HG03378 (cell line): ENCODE measurements around the gene CMTM4.
"Not testable (repeated sequence)": the region's sequence is repeated elsewhere in the genome, so short reads cannot be mapped to it uniquely, and the experiment has no call there.

ENCODE experiments used
- ATAC-seq: cut with Tn5 transposase; IDR thresholded peaks from one replicate; pipeline ENCODE4 v1.9.1; 2021; ENCODE audit warnings: mild to moderate bottlenecking, moderate library complexity; ENCODE audit not compliant: unreplicated experiment

CMTM4 gene

DNA sequence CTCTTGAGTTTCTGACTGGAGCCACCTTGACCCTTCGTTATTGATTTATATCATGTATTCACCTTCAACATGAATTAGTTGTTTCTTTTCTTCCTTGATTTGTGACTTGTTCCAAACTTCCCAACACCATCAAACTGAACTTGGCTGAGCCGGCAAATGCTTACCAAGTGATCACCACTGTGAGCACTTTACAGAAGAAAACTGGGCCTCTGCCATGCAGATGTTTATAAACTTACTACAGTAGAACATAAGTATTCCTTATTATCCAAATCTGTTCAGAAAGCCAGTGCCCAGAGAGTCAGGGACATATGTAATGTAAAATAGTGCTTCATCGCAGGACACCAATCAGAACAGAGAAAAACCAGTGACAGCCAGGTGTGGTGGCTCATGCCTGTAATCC is 19.9 kb downstream of the CMTM4 start:
- no peak for ATAC-seq

DNA sequence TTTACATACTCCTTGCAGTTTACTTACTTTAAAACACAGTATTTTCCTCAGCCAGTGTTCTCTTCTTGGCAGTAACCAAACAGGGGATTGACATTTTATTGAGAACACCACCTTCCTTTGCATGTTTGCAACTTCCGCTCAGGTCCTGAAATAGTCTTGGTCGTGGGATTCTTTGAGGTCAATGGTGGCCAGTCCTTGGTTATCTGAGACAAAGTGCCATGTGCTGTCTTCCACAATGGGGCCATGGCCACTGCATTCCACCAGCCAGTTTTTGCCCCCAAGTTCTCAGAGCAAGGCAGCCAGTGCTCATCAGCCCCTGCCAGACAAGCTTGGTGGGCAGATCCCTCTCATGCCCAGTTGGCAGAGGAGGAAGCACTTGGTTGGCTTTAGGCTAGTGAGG is 22.9 kb downstream of the CMTM4 start:
- ATAC-seq = no peak

DNA sequence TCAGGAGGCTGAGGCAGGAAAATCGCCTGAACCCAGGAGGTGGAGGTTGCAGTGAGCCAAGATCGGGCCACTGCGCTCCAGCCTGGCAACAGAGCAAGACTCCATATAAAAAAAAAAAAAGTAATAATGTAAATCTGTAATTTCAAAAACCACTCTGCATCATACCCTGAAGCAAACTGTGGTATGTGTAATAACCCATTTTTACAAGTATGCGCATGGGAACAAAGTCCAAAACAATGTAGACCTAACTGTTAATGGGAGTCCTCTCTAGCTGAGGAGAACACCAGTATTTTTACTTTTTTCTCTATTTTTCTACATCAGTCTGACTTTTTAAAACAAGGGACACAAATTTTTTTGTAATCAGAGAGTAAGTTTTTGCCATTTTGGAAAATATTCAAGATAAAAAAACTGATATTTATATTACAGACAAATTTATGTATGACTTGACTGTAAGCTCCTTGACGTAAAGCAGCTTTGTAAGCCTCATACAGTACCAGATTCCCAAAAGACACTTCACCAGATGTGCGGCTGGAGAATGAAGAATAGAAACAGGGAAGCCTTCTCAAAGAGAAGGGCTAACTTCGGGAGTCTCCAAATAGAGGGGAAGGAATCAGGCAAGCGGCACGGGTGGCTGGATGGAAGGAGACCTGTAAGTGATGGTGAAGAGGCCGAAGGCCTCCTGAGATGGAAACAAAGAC is 25.7 kb downstream of the CMTM4 start:
- ATAC-seq = no peak

DNA sequence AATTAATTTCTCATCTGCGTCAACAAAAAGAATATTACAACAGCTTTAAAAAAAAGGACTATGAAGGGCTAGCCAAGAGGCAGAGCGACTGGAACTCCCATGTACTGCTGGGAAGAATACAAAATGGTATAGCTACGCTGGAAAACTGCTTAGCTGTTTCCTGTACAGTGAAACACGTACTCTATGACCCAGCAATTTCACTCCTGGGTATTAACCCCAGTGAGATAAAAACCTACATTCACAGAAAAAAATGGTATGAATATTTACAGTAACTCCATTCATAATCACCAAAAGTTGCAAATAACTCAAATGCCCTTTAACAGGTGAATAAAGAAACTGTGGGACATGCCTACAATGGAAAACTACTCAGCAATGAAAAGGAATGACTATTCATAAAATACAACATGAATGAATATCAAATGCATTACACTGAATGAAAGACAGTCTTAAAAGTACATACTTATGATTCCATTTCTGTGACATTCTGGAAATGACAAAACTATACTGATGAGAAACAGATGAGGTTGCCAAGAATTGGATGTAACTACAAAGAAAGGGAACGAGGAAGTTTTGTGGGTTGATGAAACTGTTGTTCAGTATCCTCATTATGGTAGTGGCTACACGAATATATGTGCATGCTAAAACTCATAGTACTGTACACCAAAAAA is 27.6 kb downstream of the CMTM4 start:
- no peak for ATAC-seq

DNA sequence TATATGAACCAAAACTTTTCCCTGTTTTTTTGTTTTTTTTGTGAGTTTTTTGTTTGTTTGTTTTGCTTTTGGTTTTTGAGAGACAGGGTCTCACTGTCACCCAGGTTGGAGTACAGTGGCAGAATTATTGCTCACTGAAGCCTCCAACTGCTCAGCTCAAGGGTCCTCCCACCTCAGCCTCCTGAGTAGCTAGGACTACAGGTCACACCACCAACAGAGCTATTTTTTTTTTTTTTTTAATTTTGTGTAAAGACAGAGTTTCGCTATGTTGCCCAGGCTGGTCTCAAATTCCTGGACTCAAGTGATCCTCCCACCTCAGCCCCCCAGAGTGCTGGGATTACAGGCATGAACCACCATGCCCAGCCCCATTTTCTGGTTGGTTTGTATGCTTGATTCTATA is 28.6 kb downstream of the CMTM4 start:
- ATAC-seq = no peak

DNA sequence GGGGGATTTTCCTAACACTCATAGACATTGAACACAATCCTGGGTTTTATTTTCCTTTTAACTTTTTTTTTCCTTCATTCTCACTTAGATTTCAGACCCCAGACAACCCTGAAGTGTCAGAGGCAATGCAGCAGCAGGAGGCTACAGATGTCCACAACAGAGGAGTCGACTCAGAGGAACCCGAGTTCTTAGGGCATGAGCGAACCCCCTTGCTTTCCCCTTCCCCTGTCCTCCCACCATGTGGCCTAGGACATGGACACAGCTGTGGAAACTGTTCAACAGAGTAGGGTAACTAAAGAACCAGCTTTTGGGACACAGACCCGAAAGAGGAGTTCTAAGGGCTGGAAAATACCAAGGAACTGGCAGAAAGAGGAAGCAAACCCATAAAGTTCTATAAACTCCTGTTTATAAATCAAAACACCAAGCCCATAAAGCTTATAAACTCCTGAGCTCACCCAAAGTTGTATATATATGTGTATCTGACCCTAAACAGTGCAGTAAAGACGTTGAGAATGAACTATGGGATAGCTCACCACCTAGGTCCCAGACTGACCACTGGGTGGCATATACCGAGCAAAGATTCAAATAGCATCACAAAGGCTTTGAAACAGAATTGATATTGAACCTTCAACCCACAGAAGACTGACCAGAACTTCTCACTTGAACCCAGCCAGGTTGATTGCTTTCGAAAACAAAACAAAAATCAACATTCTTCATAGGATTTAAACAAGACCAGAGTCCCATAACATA is 33.9 kb downstream of the CMTM4 start:
- ATAC-seq = no peak

DNA sequence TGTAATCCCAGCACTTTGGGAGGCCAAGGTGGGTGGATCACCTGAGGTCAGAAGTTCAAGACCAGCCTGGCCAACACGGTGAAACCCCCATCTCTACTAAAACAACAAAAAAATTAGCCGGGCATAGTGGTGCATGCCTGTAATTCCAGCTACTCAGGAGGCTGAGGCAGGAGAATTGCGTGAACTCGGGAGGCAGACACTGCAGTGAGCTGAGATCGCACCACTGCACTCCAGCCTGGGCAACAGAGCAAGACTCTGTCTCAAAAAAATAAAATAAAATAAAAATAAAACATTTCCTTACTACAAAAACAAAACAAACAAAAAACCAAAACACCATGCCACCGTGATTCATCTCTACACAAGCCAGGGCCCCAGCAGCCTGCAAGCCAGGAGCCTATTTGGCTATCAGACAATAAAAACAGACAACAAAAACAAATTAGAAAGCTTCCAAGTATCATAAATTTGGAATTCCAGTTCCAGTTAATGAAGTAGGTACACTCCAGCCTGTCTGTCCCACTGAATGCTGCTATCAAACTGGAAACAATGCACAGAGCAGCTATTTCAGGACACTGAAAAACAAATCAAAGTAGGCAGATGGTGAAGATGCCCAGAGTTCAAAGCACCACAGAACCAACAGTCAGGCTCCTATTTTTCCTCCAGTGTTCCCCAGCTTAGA is 34.7 kb downstream of the CMTM4 start:
- not testable (repeated sequence) for ATAC-seq

DNA sequence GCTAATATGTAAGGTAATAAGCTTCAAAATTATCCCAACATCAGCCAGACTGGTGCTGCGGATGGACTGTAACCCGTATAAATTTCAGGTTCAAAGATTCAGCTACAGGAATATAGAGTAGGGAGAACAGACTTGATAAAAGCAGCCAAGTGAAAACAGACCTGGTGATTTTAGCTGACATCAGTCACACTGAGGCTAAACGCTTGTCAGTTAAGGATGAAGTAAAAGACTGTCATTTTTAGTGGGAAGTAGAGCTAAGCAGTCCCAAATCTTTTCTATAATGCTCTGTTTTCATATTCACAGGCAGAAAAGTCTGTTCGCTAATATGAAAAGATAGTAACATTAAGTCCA is 35.4 kb downstream of the CMTM4 start:
- no peak for ATAC-seq

DNA sequence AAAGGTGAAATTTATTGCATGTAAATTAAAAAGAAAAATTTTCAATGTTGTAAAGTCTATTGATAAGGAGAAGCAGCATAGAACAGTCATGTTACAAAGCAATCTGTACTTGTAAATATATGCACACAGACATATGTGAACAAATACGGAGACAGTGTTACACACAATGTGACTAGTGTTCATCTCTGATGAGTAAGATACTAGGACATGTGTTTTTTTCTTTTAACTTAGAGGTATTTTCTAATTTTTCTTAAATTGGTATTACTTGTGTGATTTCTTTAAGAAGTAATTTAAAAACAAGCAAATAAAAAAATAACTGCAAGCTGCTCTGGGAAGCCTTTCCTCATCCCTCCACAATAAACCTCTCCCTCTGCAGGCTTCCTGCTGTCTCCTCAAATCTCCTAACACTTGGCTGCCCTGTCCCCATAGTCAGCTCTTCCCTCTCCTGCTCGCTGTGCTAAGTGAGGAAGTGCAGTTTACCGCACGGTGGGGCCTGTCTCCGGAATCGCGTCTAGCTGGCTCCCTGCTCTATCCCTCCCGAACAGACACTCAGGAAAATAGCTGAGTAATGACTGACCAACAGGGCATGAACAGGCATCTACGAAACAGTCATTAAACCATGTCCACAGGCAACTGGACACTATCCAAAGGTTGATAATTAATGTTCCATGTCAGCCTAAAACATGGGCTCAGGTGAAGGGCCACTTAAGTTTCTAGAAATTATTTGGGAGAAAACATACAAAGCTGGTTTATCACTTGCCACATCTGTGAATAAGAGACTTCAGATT is 35.9 kb downstream of the CMTM4 start:
- no peak for ATAC-seq

DNA sequence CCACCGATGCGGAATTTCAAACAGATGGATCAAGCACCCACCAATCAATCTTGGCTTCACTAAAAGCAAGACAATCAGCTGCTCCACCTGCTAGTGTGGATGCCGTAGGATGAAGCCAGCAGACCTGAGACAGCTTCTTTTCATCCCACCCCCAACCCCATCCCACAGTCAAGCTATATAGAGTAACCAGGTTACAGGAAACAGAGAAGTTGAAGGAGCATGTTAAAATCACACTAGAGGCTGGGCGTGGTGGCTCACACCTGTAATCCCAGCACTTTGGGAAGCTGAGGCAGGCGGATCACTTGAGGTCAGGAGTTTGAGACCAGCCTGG is 37.7 kb downstream of the CMTM4 start:
- ATAC-seq = no peak

DNA sequence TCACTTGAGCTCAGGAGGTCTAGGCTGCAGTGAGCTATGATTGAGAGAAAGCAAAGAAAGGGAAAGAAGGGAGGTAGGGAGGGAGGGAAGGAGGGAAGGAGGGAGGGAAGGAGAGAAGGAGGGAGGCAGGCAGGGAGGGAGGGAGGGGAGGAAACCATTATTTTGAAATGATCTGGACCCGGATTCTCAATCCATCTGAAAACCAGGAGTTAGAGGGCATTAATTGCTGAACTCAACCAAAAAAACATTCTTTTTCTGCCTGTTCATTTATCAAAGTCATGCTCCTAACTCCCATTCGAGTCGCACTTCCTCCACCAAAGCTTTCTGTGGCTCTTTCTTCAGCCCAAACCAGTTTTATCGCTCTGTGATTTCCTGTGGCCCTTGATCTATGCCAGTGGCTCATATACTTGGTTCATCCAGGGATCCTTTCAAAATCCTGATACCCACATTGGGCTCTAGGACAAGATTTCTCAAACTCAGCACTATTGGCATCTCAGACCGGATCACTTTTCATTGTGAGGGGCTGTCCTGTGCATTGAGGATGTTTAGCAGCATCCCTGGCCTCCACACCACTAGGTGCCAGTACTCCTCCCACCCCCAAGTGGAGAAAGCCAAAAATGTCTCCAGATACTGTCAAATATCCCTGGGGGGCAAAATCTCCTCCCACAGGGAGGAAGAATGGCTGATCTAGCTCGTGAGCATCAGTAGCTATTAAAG is 38.2 kb downstream of the CMTM4 start:
- ATAC-seq = no peak

DNA sequence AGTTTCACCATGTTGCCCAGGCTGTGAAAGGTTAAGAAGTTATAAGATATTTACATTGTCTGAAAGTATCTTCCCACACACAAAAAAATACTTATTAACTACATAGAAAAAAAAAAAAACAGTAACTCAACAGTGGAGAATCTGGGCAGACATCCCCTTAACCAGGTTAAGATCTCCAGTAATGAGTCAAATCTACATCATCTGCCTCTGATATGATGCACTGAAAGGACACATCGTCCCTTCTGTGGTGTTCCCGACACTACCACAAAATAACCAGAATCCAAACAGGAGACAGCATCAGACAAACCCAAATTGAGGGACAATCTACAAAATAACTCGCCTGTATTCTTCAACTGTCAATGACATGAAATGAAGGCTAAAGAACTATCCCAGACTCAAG is 40.0 kb downstream of the CMTM4 start:
- no peak for ATAC-seq

DNA sequence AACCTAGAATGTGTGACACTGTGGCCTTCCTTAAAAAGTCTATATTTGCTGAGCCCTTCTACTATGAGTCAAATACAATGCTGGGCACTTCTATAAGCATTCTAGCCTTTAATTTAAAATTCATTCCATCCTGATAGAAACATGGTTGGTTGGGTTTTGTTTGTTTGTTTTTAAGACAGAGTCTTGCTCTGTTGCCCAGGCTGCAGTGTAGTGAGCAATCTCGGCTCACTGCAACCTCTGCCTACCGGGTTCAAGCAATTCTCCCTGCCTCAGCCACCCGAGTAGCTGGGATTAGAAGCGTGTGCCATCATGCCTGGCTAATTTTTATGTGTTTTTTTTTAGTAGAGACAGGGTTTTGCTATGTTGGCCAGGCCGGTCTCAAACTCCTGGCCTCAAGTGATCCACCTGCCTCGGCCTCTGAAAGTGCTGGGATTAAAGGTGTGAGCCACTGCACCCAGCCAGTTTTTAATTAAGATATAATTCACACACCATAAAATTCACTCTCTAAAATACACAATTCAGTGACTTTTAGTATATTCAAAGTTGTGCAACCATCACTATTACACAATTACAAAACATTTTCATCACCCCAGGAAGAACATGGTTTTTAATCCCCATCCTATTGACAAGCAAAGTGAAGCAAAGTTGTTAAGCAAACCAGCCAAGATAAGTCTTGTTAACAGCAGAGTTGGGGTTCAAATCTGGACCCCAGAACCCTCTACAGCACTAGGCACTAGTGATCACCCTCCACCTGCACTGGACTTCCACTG is 42.8 kb downstream of the CMTM4 start:
- no peak for ATAC-seq

DNA sequence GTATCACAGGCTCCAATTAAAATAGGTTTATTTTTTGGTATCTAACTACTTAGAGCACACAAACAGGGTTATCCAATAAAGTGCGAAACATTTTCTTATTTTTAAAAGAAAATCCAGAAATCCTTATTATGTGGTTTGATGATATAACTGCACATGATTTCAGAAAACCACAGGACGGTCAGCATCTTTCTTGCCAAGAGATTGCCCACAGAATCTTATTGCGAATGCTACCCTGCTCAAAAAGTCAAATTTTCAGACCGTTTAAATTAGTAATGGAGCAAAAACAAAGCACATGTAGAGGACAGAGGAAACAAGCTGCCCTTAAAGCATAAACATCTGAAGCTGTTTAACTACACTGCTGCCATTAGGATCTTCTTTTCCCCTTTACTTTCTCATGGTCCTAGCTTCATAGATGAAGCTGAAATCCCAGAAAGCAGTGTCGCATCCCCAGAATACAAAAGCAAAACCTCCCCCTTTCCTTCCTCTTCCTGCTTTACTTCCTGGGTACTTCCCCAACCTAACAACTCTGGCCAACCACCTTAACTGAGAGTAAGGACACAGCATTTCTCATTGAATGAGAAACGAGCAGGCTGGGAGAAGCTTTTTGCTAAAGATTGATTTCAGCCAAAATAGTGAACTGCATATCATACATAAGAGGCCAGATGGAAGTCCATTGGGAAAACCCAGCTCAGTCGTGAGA is 43.7 kb downstream of the CMTM4 start:
- no peak for ATAC-seq

DNA sequence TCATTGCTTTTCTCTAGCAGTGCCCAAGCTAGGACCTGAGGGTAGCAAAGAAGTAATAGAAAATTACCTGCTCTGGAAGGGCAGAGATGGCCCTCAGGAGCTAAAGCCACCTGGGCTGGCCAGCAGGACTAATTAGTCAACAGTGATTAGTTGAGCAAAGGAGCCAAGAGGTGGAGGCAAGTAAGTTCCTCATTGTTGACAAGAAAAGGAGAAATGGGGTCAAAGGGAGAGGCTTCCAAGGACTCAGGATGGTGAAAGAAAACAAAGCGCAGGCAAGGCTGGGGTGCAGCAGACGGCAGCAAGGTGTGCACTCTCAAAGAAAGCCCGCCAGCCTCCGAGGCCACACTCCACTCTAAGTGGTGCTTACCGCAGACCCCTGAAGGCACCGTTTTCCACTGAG is 44.6 kb downstream of the CMTM4 start:
- ATAC-seq = no peak

DNA sequence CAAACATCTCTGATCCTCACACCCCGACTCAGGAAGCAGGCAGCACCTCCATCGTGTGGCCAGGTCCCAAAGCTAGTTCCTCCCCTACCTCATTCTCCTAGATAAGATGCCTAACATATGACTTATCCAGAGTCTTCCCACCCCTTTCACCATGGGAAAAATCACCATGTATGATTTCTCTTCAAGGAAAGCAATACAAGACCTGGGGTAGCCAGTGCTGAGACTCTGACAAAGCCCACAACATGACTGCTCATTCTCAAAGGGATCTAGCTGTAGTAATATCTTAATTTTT is 45.1 kb downstream of the CMTM4 start:
- no peak for ATAC-seq

DNA sequence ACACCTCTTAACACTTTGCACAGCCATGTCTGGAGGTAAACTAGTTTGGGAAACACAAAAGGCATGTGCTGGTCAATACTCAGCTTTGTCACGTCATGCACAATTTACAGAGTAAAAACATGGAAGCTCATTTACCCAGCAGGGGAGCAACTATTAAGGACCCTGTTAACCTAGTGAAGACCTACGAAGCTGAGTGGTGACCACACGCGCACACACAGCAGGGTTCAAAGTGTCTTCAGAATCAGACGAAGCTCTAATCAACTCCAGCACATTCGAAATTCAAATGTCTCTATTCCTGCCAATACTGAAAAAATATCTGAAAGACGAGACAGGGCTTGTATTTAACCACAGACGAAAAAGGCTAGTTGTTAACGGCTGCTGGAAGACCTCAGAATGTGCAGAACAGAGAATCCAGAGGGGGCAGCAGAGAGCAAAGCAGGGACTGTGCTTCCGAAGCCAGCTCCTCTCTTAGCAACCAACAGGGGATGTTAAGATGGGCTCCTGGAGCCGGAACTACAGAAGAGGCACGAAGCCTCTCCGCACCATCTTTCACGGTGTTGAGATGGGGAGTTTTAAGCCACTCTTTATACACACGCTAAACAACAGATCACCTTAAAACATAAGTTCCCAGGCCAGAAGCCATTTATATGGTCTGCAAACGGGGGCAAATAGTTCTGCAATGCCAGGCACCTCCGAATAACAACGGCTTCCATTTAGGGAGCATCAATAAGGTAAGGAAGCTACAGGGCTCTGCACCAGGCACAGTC is 45.7 kb downstream of the CMTM4 start:
- peak; percentile 89 for ATAC-seq

DNA sequence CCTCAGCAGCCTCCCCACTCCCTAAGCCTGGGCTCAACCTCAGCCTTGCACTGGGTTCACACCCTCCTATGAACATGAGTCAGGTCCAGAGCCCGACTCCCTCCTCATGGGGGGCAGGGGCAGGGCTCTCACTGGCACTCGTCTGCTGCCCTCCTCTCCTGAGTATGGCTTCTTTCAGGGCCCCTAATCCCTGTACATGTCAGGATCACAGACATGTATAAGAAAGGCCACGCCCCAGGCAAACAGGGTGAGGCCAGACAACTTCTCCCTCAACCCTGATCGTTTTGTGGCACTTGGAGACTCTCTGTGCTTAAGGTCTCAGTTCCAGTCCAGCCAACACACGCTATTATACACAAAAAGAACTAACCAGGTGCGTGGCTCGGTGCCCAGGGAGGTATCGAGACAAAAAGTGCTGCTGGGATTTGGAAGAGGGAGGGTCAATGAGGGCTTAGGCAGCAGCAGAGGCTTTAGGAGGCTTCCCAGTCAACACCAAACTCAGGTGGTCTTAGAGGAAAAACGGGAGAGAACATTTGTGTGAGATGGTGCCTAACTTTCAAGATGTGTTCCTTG is 46.8 kb downstream of the CMTM4 start:
- ATAC-seq = no peak
